Brain microvascular endothelial cell (primary cell): ENCODE measurements around the gene RNF123.

Experiments
- DNase-seq: peaks from one replicate; pipeline ENCODE4 v3.0.0-alpha.2; 2020
- H3K27ac ChIP-seq: fragments of 250-450 bp; sonication (Bioruptor Pico); 2 replicates; pipeline ENCODE4 v1.5.1; 2020; ENCODE audit warnings: mild to moderate bottlenecking, moderate library complexity
- H3K27me3 ChIP-seq: fragments of 250-450 bp; sonication (Bioruptor Pico); replicated peaks from 2 replicates; pipeline ENCODE4 v1.5.1; 2020; ENCODE audit warnings: mild to moderate bottlenecking
- H3K36me3 ChIP-seq: fragments of 250-450 bp; sonication (Bioruptor Pico); replicated peaks from 2 replicates; pipeline ENCODE4 v1.5.1; 2020; ENCODE audit warnings: mild to moderate bottlenecking
- H3K4me3 ChIP-seq: 2 replicates; pipeline ENCODE4 v1.5.1; 2011; ENCODE audit warnings: low read depth, mild to moderate bottlenecking, control low read depth, low read length, moderate library complexity
- in situ Hi-C: cut with HindIII; loops from 2 replicates; pipeline ENCODE4 v1.10.0; 2017; ENCODE audit warnings: low sequenced_read_pairs, low pct_ligation_motif_present
- TF ChIP-seq, protein P1 (sequence below): IDR thresholded peaks from 2 replicates; pipeline ENCODE4 v1.5.1; 2011; ENCODE audit warnings: low read depth, mild to moderate bottlenecking, moderate library complexity, low read length, control low read depth, inconsistent platforms; ENCODE audit errors: missing control alignments

RNF123 gene

DNA sequence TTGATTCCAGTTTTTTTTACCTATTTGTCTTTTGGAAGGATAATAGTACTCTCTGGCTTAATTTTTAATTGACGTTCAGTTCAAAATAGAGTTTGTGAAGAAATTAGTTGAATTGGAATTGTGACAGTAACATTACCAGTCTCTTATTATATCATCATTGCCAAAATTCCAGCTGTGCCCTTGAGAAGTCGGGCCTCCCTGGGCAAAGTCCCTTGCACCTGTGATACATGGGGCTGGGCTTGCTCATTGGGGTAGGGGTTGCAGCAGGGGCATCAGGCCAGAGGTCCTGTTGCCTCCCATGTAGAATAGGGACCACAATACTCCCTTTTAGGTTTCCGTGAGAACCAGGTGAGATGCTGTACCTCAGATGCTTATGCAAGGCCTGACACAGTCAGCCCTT, 43.1 kb upstream of the RNF123 start:
- in situ Hi-C loops, result no loop called here
- H3K36me3 ChIP-seq, result no peaks in the 10 kb centered on the region
- no peak for DNase-seq
- H3K27me3 ChIP-seq, result no peaks in the 10 kb centered on the region
- no peak overlapping the region for H3K4me3 ChIP-seq
- TF ChIP-seq, protein P1, sequence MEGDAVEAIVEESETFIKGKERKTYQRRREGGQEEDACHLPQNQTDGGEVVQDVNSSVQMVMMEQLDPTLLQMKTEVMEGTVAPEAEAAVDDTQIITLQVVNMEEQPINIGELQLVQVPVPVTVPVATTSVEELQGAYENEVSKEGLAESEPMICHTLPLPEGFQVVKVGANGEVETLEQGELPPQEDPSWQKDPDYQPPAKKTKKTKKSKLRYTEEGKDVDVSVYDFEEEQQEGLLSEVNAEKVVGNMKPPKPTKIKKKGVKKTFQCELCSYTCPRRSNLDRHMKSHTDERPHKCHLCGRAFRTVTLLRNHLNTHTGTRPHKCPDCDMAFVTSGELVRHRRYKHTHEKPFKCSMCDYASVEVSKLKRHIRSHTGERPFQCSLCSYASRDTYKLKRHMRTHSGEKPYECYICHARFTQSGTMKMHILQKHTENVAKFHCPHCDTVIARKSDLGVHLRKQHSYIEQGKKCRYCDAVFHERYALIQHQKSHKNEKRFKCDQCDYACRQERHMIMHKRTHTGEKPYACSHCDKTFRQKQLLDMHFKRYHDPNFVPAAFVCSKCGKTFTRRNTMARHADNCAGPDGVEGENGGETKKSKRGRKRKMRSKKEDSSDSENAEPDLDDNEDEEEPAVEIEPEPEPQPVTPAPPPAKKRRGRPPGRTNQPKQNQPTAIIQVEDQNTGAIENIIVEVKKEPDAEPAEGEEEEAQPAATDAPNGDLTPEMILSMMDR, result no peak
- H3K27ac ChIP-seq, result no peak overlapping the region

DNA sequence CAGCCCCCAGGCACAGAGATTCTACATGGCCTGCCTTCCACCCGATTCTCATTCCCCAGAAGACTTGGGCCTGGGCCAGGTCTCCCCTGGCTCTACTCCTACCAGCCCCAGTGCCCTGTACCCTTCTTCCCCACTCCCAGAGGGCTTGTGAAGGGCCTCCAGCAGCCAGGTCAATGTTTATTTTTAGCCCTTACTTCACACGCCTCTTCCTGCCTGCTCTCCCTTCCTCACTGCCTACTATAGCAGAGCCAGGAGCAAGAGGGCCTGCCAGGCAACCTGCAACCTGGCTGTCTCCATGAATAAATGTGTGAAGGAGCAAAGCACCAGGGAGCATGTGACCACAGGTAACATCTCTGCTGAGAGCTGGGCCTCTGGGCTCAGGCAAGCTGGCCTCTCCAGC, 41.6 kb upstream of the RNF123 start:
- Histone ChIP-seq H3K27me3 (no peaks in the 10 kb centered on the region), H3K27ac (no peak overlapping the region), H3K4me3 (no peak overlapping the region), H3K36me3 (no peaks in the 10 kb centered on the region)
- in situ Hi-C loops, result no loop called here
- TF ChIP-seq, protein P1, result no peak
- no peak for DNase-seq

DNA sequence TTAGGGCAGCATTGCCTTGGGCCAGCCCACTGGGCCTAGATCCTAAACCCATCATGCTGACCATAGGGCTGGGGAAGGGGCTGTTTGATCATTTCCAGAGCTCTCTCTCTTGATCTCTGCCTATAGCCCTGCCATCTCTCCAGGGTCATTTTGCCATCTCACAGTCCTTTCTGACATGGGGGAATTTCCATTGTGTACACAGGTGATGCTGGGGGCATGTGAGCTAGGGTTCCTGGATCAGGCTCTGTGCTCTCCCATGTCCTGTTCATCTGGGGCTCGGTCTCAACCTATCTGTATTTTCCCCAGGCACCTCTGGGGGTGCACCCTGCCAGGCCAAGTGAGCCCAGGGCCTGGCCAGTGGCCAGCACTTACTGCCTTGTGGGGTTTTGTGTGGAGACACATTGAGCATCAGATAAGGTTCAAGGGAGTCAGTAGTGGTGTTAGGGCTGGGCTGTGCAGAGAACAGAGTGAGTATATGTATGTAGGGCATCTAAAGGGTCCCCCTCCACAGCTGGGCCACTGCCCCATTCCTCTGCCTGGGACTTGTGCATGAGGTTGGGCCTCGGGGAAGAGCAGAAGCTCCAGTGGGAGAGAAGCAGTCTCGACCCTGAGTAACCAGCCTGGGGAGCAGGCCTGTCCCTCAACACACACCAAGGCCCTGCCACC, 40.9 kb upstream of the RNF123 start:
- Histone ChIP-seq H3K27me3 (no peaks in the 10 kb centered on the region), H3K4me3 (no peak overlapping the region), H3K36me3 (no peaks in the 10 kb centered on the region), H3K27ac (no peak overlapping the region)
- in situ Hi-C loops, result no loop called here
- TF ChIP-seq, protein P1, result no peak
- no peak for DNase-seq

DNA sequence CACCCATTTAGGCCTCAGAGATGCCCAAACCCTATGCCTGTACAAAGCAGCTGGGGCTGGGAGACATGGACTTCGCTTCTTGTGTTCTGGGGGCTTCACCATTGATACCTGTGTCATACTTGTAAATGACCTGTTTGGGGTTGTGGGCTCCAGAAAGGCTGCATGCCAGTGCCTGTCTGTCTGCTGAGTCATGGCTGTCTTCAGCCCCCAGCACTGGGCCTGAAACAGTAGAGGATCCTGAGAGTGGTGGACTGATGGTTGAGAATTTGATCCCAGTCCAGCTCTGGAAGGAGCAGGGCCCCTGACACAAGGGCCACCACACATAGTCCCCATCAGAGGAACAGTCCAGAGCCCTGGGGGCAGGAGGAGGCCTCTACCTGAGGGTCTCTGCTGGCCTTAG, 39.8 kb upstream of the RNF123 start:
- no peaks in the 10 kb centered on the region for H3K36me3 ChIP-seq
- in situ Hi-C loops, result no loop called here
- TF ChIP-seq, protein P1, result no peak
- DNase-seq, result no peak
- H3K27me3 ChIP-seq, result no peaks in the 10 kb centered on the region
- H3K4me3 ChIP-seq, result no peak overlapping the region
- H3K27ac ChIP-seq, result no peak overlapping the region

DNA sequence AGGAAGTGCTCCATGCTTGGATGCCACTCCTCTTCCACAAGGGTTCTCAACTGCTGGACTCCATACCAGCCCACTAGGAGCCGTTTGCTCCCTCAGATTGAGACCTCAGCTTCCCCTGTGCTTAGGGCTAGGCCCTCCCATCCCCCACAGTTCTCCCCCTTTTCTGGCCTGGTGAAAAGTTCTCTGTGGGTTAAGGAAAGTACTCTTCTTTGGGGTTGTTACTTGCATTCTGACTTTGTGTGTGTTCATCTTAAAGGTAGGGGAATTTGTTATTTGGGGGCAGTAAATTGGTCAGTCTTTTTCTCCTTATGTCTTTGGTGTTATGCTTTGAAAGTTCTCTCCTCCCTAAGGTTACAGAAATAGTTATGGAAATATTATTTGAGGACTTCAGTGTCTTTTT, 39.2 kb upstream of the RNF123 start:
- TF ChIP-seq, protein P1, result no peak
- H3K36me3 ChIP-seq, result no peaks in the 10 kb centered on the region
- DNase-seq, result no peak
- in situ Hi-C loops, result loop anchor here (25.0 kb wide), 1 partner anchor 88 kb away; the partner anchor contains the start of gene BSN
- no peak overlapping the region for H3K27ac ChIP-seq
- H3K4me3 ChIP-seq, result no peak overlapping the region
- H3K27me3 ChIP-seq, result no peaks in the 10 kb centered on the region

DNA sequence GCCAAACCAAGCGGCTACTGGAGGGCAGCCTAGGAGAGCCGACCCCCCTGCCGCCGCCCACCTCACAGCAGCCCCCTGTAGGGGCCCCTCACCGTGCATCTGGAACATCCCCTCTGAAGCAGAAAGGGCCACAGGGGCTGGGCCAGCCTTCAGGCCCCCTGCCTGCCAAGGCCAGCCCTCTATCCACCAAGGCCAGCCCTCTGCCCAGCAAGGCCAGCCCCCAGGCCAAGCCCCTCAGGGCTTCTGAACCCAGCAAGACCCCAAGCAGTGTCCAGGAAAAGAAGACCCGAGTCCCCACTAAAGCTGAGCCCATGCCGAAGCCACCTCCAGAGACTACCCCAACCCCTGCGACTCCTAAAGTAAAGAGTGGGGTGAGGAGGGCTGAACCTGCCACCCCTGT, 38.7 kb upstream of the RNF123 start:
- TF ChIP-seq, protein P1, result no peak
- in situ Hi-C loops, result loop anchor here (25.0 kb wide), 1 partner anchor 88 kb away; the partner anchor contains the start of gene BSN
- DNase-seq, result no peak

More for the DNA sequence above, 38.7 kb upstream of the RNF123 start:
- H3K4me3 ChIP-seq, result no peak overlapping the region
- no peaks in the 10 kb centered on the region for H3K36me3 ChIP-seq
- no peaks in the 10 kb centered on the region for H3K27me3 ChIP-seq
- no peak overlapping the region for H3K27ac ChIP-seq
